Fibroblast of lung (primary cell): Measurements from ENCODE around the gene CHST11.

Experiments used
- EZH2 ChIP-seq: IDR thresholded peaks from 2 replicates; pipeline ENCODE4 v1.5.1; 2012; ENCODE audit warnings: low read length, control low read depth, mild to moderate bottlenecking; ENCODE audit errors: missing control alignments
- TF ChIP-seq, protein P1 (sequence below), 2 donors: IDR thresholded peaks in 1 of 2; conservative IDR thresholded peaks in 1 of 2; 1 replicate in 1 of 2; 2 replicates in 1 of 2; pipeline ENCODE4 v1.5.1; 2011 to 2012; ENCODE audit warnings: low read length in 2 of 2, control low read depth in 1 of 2, inconsistent platforms in 1 of 2, low read depth in 1 of 2, mild to moderate bottlenecking in 1 of 2

DNA sequence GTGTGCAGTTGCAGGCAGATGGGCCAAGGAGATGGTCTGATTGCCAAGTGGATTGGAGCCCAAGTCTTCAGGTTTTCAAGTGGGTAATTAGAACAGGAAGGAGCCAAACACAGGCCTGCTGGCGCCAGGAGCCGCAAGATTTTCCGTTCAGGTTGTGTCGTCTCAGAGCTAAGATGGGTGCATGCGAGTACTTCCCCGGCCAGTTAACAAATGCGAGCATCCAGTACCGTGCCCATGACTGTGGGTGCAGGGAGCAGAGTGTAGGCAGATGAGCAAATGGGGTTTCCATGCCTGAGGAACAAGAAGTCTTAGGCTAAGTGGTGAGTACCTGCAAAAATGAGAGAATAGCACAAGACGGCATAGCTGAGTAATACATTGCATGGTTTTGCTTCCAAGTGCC is 90.5 kb downstream of the CHST11 start:
- TF ChIP-seq, protein P1, sequence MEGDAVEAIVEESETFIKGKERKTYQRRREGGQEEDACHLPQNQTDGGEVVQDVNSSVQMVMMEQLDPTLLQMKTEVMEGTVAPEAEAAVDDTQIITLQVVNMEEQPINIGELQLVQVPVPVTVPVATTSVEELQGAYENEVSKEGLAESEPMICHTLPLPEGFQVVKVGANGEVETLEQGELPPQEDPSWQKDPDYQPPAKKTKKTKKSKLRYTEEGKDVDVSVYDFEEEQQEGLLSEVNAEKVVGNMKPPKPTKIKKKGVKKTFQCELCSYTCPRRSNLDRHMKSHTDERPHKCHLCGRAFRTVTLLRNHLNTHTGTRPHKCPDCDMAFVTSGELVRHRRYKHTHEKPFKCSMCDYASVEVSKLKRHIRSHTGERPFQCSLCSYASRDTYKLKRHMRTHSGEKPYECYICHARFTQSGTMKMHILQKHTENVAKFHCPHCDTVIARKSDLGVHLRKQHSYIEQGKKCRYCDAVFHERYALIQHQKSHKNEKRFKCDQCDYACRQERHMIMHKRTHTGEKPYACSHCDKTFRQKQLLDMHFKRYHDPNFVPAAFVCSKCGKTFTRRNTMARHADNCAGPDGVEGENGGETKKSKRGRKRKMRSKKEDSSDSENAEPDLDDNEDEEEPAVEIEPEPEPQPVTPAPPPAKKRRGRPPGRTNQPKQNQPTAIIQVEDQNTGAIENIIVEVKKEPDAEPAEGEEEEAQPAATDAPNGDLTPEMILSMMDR (conservative IDR thresholded peaks at IDR 0.05 in 1 of 2, IDR thresholded peaks at IDR 0.05 in 1 of 2; ENCODE audit: low read depth in 1 of 2, low read length in 2 of 2), result no peak
- no peak for TF ChIP-seq EZH2
